ENCODE data around the gene TPRG1. TPM values are rescaled to one million over a fixed set of nuclear protein-coding genes. Genes with fewer than 3 reads are reported as not detected.

TPRG1 gene
- total and polyA plus RNA-seq, 2 donors (not counting 1 experiment from before 2014, with no cell fraction given), result 0.21 to 0.39 TPM

- H3K9me3 Mint-ChIP-seq (ENCODE audit: insufficient read depth), result no peaks in the 10 kb centered on the region
- no CpG with 5 or more reads among the region's 2 CpGs for WGBS (ENCODE audit: insufficient coverage)
- TF ChIP-seq, protein P1, sequence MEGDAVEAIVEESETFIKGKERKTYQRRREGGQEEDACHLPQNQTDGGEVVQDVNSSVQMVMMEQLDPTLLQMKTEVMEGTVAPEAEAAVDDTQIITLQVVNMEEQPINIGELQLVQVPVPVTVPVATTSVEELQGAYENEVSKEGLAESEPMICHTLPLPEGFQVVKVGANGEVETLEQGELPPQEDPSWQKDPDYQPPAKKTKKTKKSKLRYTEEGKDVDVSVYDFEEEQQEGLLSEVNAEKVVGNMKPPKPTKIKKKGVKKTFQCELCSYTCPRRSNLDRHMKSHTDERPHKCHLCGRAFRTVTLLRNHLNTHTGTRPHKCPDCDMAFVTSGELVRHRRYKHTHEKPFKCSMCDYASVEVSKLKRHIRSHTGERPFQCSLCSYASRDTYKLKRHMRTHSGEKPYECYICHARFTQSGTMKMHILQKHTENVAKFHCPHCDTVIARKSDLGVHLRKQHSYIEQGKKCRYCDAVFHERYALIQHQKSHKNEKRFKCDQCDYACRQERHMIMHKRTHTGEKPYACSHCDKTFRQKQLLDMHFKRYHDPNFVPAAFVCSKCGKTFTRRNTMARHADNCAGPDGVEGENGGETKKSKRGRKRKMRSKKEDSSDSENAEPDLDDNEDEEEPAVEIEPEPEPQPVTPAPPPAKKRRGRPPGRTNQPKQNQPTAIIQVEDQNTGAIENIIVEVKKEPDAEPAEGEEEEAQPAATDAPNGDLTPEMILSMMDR (IDR thresholded peaks at IDR 0.05), result no peak
- no peak for TF ChIP-seq EZH2 (IDR thresholded peaks at IDR 0.05; ENCODE audit: borderline replicate concordance, insufficient read depth, low read depth, low read length, poor library complexity, severe bottlenecking)
These were observed 117.5 kb downstream of the TPRG1 start for GRCh38 chr3:189289251-189289650.

GRCh38 chr3:189292667-189293484, 121.1 kb downstream of the TPRG1 start:
- DNase-seq (no peak), ATAC-seq (ENCODE audit: low read depth) (no peak)
- H3K4me2 ChIP-seq (replicated peaks; ENCODE audit: low read depth, low read length, poor library complexity, severe bottlenecking), result no peak overlapping the region
- Mint-ChIP-seq H3K27me3 (peaks cover 9% of the 10 kb centered on the region), H3K27ac (no peak overlapping the region), H3K9me3 (ENCODE audit: insufficient read depth) (no peaks in the 10 kb centered on the region), H3K4me1 (peaks cover 11% of the 10 kb centered on the region), H3K4me3 (no peak overlapping the region)
- peaks cover 4 to 8% of the 10 kb centered on the region in 2 donors for H3K4me1 ChIP-seq (ENCODE audit: control insufficient read depth in 2 of 2, insufficient read depth in 2 of 2, low read length in 2 of 2)
- no peak overlapping the region for H2AFZ ChIP-seq (ENCODE audit: insufficient read depth, low read depth, low read length, poor library complexity, severe bottlenecking)
- no peaks in the 10 kb centered on the region for H3K36me3 ChIP-seq (replicated peaks in 1 of 2; ENCODE audit: control extremely low read depth in 1 of 2, control insufficient read depth in 1 of 2, extremely low read depth in 1 of 2, insufficient read depth in 2 of 2, low read length in 1 of 2)
- no peaks in the 10 kb centered on the region for H3K79me2 ChIP-seq (ENCODE audit: control insufficient read depth, insufficient read depth, low read length)
- intact Hi-C loops (cut with micrococcal nuclease), result no loop called here
- CTCF ChIA-PET, result no interaction called here
- H4K20me1 ChIP-seq (ENCODE audit: control insufficient read depth, insufficient read depth, low read length, poor library complexity, severe bottlenecking), result no peaks in the 10 kb centered on the region
- no peak overlapping the region for H3K27ac ChIP-seq (ENCODE audit: low read length in 2 of 2)
- H3K4me3 ChIP-seq (ENCODE audit: control extremely low read depth in 1 of 5, extremely low read depth in 1 of 5, insufficient read depth in 1 of 5, low read depth in 2 of 5, low read length in 4 of 5), result no peak overlapping the region
- H3K9me3 ChIP-seq (ENCODE audit: control extremely low read depth in 1 of 3, control insufficient read depth in 2 of 3, insufficient read depth in 1 of 3, low read length in 2 of 3), result no peaks in the 10 kb centered on the region
- H3K27me3 ChIP-seq (replicated peaks in 1 of 4; ENCODE audit: control extremely low read depth in 1 of 4, control insufficient read depth in 3 of 4, insufficient read depth in 4 of 4, low read length in 3 of 4), result peaks cover 0 to 8% (median 5%) of the 10 kb centered on the region in 4 experiments
- no peak overlapping the region for H3K9ac ChIP-seq (ENCODE audit: low read length)
- TF ChIP-seq, protein P1 (IDR thresholded peaks at IDR 0.05), result no peak
- no peak for TF ChIP-seq EZH2 (IDR thresholded peaks at IDR 0.05; ENCODE audit: borderline replicate concordance, insufficient read depth, low read depth, low read length, poor library complexity, severe bottlenecking)
- WGBS (ENCODE audit: insufficient coverage), result no CpG with 5 or more reads among the region's 6 CpGs
- POLR2A ChIA-PET, result interaction anchor here (0.7 kb wide), 1 partner anchor 63 kb away, joined by 3 read pairs; no protein-coding TSS in a partner anchor

More at GRCh38 chr3:189289251-189289650, 117.5 kb downstream of the TPRG1 start:
- DNase-seq (no peak), ATAC-seq (ENCODE audit: low read depth) (no peak)
- no peaks in the 10 kb centered on the region for H3K79me2 ChIP-seq (ENCODE audit: control insufficient read depth, insufficient read depth, low read length)
- no peaks in the 10 kb centered on the region for H4K20me1 ChIP-seq (ENCODE audit: control insufficient read depth, insufficient read depth, low read length, poor library complexity, severe bottlenecking)
- peaks cover 0 to 6% (median 4%) of the 10 kb centered on the region in 4 experiments for H3K27me3 ChIP-seq (replicated peaks in 1 of 4; ENCODE audit: control extremely low read depth in 1 of 4, control insufficient read depth in 3 of 4, insufficient read depth in 4 of 4, low read length in 3 of 4)
- no peak overlapping the region for H3K27ac ChIP-seq (ENCODE audit: low read length in 2 of 2)
- H3K36me3 ChIP-seq (replicated peaks in 1 of 2; ENCODE audit: control extremely low read depth in 1 of 2, control insufficient read depth in 1 of 2, extremely low read depth in 1 of 2, insufficient read depth in 2 of 2, low read length in 1 of 2), result no peaks in the 10 kb centered on the region
- H3K27ac Mint-ChIP-seq, result no peak overlapping the region
- H3K27me3 Mint-ChIP-seq, result peaks cover 14% of the 10 kb centered on the region
- POLR2A ChIA-PET, result no interaction called here
- H3K9ac ChIP-seq (ENCODE audit: low read length), result no peak overlapping the region
- no peak overlapping the region for H3K4me3 ChIP-seq (ENCODE audit: control extremely low read depth in 1 of 5, extremely low read depth in 1 of 5, insufficient read depth in 1 of 5, low read depth in 2 of 5, low read length in 4 of 5)
- H3K9me3 ChIP-seq (ENCODE audit: control extremely low read depth in 1 of 3, control insufficient read depth in 2 of 3, insufficient read depth in 1 of 3, low read length in 2 of 3), result no peaks in the 10 kb centered on the region
- H3K4me1 ChIP-seq (ENCODE audit: control insufficient read depth in 2 of 2, insufficient read depth in 2 of 2, low read length in 2 of 2), result peaks cover 4 to 13% of the 10 kb centered on the region in 2 donors
- peaks cover 21% of the 10 kb centered on the region for H3K4me1 Mint-ChIP-seq
- H3K4me3 Mint-ChIP-seq, result no peak overlapping the region
- CTCF ChIA-PET, result interaction anchor here (0.9 kb wide), 1 partner anchor 12 kb away, joined by 3 read pairs; no protein-coding TSS in a partner anchor
- H3K4me2 ChIP-seq (replicated peaks; ENCODE audit: low read depth, low read length, poor library complexity, severe bottlenecking), result no peak overlapping the region
- no peak overlapping the region for H2AFZ ChIP-seq (ENCODE audit: insufficient read depth, low read depth, low read length, poor library complexity, severe bottlenecking)
- intact Hi-C loops (cut with micrococcal nuclease), result no loop called here

Data from B cell (primary cell).